BE2C (cell line): Measurements from ENCODE around the gene MB.

Source experiments
- DNase-seq: peaks from one replicate; pipeline ENCODE4 v3.0.0-alpha.2; 2020
- H3K27me3 ChIP-seq: fragments of 250-450 bp; sonication (Bioruptor Pico); 2 replicates; pipeline ENCODE4 v1.5.1; 2020; ENCODE audit warnings: mild to moderate bottlenecking
- H3K36me3 ChIP-seq: fragments of 250-450 bp; sonication (Bioruptor Pico); 2 replicates; pipeline ENCODE4 v1.5.1; 2020; ENCODE audit warnings: mild to moderate bottlenecking
- H3K4me1 ChIP-seq: fragments of 250-450 bp; sonication (Bioruptor Pico); 2 replicates; pipeline ENCODE4 v1.5.1; 2020
- H3K4me3 ChIP-seq: 2 replicates; pipeline ENCODE4 v1.5.1; 2011; ENCODE audit warnings: low read depth, low read length
- H3K9me3 ChIP-seq: fragments of 250-450 bp; sonication (Bioruptor Pico); 2 replicates; pipeline ENCODE4 v1.5.1; 2020
- CTCF ChIP-seq: IDR thresholded peaks from 2 replicates; pipeline ENCODE4 v1.5.1; 2012; ENCODE audit warnings: mild to moderate bottlenecking, low read depth, low read length

MB gene

GRCh38 chr22:35560824-35561223 lies 56.3 kb downstream of the MB start:
- Histone ChIP-seq H3K9me3 (no peaks in the 10 kb centered on the region), H3K4me1 (no peaks in the 10 kb centered on the region), H3K36me3 (no peaks in the 10 kb centered on the region), H3K27me3 (no peaks in the 10 kb centered on the region), H3K4me3 (no peak overlapping the region)
- no peak for TF ChIP-seq CTCF
- DNase-seq, result no peak

GRCh38 chr22:35560366-35560765 lies 56.8 kb downstream of the MB start:
- no peaks in the 10 kb centered on the region for H3K36me3 ChIP-seq
- no peak for DNase-seq
- TF ChIP-seq CTCF, result no peak

GRCh38 chr22:35559354-35560005 lies 57.6 kb downstream of the MB start:
- Histone ChIP-seq H3K27me3 (no peaks in the 10 kb centered on the region), H3K4me3 (no peak overlapping the region), H3K9me3 (no peaks in the 10 kb centered on the region), H3K4me1 (peaks cover 4% of the 10 kb centered on the region), H3K36me3 (no peaks in the 10 kb centered on the region)
- no peak for TF ChIP-seq CTCF
- DNase-seq, result no peak

More at GRCh38 chr22:35560366-35560765, 56.8 kb downstream of the MB start:
- H3K4me3 ChIP-seq, result no peak overlapping the region
- H3K4me1 ChIP-seq, result peaks cover 1% of the 10 kb centered on the region
- H3K9me3 ChIP-seq, result no peaks in the 10 kb centered on the region
- no peaks in the 10 kb centered on the region for H3K27me3 ChIP-seq

- TF ChIP-seq CTCF, result no peak
- Histone ChIP-seq H3K36me3 (no peaks in the 10 kb centered on the region), H3K4me1 (peaks cover 4% of the 10 kb centered on the region), H3K4me3 (no peak overlapping the region), H3K27me3 (no peaks in the 10 kb centered on the region), H3K9me3 (no peaks in the 10 kb centered on the region)
- no peak for DNase-seq
Observed at GRCh38 chr22:35558719-35559118, 58.4 kb downstream of the MB start.

- Histone ChIP-seq H3K4me3 (no peak overlapping the region), H3K36me3 (no peaks in the 10 kb centered on the region), H3K27me3 (no peaks in the 10 kb centered on the region), H3K9me3 (no peaks in the 10 kb centered on the region), H3K4me1 (peaks cover 4% of the 10 kb centered on the region)
- no peak for DNase-seq
- TF ChIP-seq CTCF, result no peak
Observed at GRCh38 chr22:35558031-35558430, 59.1 kb downstream of the MB start.
